ENCODE measurements around the gene SLC25A21.

SLC25A21 gene

DNA sequence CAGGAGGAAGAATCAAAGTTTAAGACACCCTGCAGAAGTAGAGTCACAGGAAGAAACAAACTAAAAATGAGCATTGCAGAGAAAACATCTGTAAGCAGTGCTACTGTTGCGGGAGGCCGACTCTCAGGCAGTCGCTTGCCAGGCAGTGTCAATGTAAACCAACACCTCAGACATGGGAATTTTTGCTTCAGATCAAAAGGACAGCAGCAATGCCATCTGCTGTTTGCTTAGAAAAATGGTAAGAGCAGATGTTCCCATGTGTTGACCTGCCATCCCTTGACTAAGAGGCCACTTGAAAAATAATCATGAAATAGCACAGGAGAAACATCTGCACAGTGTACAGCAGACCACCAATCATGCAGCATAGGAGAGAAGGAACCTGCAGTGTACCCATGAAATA, 196.6 kb downstream of the SLC25A21 start:
- TF ChIP-seq, protein P1, sequence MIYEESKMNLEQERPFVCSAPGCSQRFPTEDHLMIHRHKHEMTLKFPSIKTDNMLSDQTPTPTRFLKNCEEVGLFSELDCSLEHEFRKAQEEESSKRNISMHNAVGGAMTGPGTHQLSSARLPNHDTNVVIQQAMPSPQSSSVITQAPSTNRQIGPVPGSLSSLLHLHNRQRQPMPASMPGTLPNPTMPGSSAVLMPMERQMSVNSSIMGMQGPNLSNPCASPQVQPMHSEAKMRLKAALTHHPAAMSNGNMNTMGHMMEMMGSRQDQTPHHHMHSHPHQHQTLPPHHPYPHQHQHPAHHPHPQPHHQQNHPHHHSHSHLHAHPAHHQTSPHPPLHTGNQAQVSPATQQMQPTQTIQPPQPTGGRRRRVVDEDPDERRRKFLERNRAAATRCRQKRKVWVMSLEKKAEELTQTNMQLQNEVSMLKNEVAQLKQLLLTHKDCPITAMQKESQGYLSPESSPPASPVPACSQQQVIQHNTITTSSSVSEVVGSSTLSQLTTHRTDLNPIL (CRISPR knock-in tag; IDR thresholded peaks at IDR 0.05; ENCODE audit: low read depth) = no peak
- no peak for TF ChIP-seq SNAI2 (CRISPR knock-in tag; IDR thresholded peaks at IDR 0.05)
- TF ChIP-seq, protein P2, sequence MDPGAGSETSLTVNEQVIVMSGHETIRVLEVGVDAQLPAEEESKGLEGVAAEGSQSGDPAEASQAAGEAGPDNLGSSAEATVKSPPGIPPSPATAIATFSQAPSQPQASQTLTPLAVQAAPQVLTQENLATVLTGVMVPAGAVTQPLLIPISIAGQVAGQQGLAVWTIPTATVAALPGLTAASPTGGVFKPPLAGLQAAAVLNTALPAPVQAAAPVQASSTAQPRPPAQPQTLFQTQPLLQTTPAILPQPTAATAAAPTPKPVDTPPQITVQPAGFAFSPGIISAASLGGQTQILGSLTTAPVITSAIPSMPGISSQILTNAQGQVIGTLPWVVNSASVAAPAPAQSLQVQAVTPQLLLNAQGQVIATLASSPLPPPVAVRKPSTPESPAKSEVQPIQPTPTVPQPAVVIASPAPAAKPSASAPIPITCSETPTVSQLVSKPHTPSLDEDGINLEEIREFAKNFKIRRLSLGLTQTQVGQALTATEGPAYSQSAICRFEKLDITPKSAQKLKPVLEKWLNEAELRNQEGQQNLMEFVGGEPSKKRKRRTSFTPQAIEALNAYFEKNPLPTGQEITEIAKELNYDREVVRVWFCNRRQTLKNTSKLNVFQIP (CRISPR knock-in tag; IDR thresholded peaks at IDR 0.05; ENCODE audit: borderline replicate concordance, low read depth) = no peak
- TF ChIP-seq ZNF70 (CRISPR knock-in tag; IDR thresholded peaks at IDR 0.05) = no peak
- TF ChIP-seq ZFP3 (CRISPR knock-in tag; IDR thresholded peaks at IDR 0.05) = no peak
- no peak for TF ChIP-seq PPARA (CRISPR knock-in tag; IDR thresholded peaks at IDR 0.05; ENCODE audit: borderline replicate concordance)
- TF ChIP-seq ARNTL (CRISPR knock-in tag; IDR thresholded peaks at IDR 0.05; ENCODE audit: borderline replicate concordance, low read depth) = no peak
- TF ChIP-seq ZNF8 (CRISPR knock-in tag; IDR thresholded peaks at IDR 0.05) = no peak
- TF ChIP-seq TCF4 (CRISPR knock-in tag; IDR thresholded peaks at IDR 0.05; ENCODE audit: borderline replicate concordance) = no peak
- TF ChIP-seq, protein P3, sequence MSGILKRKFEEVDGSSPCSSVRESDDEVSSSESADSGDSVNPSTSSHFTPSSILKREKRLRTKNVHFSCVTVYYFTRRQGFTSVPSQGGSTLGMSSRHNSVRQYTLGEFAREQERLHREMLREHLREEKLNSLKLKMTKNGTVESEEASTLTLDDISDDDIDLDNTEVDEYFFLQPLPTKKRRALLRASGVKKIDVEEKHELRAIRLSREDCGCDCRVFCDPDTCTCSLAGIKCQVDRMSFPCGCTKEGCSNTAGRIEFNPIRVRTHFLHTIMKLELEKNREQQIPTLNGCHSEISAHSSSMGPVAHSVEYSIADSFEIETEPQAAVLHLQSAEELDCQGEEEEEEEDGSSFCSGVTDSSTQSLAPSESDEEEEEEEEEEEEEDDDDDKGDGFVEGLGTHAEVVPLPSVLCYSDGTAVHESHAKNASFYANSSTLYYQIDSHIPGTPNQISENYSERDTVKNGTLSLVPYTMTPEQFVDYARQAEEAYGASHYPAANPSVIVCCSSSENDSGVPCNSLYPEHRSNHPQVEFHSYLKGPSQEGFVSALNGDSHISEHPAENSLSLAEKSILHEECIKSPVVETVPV (CRISPR knock-in tag; IDR thresholded peaks at IDR 0.05) = no peak
- ATAC-seq = no peak

DNA sequence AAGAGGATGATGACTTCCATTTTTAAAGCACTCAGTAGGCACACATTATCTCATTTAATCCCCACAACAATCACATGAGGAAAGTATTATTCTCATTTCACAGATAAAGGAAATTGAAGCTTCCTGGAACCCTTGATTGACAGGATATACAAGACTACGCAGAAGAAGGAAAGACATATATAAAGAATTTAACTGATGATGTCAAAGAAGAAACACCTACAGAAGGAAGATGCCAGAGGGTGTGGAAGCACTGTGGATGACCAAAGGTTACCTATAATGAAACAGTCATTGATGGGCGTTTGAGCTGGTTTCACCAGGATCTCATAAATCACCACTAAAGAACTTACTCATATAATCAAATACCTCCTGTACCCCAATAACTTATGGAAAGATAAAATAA, 197.4 kb downstream of the SLC25A21 start:
- ATAC-seq = no peak
- TF ChIP-seq, protein P4, sequence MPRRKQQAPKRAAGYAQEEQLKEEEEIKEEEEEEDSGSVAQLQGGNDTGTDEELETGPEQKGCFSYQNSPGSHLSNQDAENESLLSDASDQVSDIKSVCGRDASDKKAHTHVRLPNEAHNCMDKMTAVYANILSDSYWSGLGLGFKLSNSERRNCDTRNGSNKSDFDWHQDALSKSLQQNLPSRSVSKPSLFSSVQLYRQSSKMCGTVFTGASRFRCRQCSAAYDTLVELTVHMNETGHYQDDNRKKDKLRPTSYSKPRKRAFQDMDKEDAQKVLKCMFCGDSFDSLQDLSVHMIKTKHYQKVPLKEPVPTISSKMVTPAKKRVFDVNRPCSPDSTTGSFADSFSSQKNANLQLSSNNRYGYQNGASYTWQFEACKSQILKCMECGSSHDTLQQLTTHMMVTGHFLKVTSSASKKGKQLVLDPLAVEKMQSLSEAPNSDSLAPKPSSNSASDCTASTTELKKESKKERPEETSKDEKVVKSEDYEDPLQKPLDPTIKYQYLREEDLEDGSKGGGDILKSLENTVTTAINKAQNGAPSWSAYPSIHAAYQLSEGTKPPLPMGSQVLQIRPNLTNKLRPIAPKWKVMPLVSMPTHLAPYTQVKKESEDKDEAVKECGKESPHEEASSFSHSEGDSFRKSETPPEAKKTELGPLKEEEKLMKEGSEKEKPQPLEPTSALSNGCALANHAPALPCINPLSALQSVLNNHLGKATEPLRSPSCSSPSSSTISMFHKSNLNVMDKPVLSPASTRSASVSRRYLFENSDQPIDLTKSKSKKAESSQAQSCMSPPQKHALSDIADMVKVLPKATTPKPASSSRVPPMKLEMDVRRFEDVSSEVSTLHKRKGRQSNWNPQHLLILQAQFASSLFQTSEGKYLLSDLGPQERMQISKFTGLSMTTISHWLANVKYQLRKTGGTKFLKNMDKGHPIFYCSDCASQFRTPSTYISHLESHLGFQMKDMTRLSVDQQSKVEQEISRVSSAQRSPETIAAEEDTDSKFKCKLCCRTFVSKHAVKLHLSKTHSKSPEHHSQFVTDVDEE (CRISPR knock-in tag; IDR thresholded peaks at IDR 0.05) = no peak
- no peak for TF ChIP-seq ARNTL (CRISPR knock-in tag; IDR thresholded peaks at IDR 0.05; ENCODE audit: borderline replicate concordance, low read depth)
- TF ChIP-seq, protein P3 (CRISPR knock-in tag; IDR thresholded peaks at IDR 0.05) = no peak
- TF ChIP-seq TCF4 (CRISPR knock-in tag; IDR thresholded peaks at IDR 0.05; ENCODE audit: borderline replicate concordance) = no peak
- TF ChIP-seq CSDC2 (CRISPR knock-in tag; IDR thresholded peaks at IDR 0.05) = no peak
- TF ChIP-seq SNAI2 (CRISPR knock-in tag; IDR thresholded peaks at IDR 0.05) = no peak
- TF ChIP-seq GLIS3 (CRISPR knock-in tag; IDR thresholded peaks at IDR 0.05) = no peak
- TF ChIP-seq ZNF8 (CRISPR knock-in tag; IDR thresholded peaks at IDR 0.05) = no peak
- no peak for TF ChIP-seq OSR1 (CRISPR knock-in tag; IDR thresholded peaks at IDR 0.05)

DNA sequence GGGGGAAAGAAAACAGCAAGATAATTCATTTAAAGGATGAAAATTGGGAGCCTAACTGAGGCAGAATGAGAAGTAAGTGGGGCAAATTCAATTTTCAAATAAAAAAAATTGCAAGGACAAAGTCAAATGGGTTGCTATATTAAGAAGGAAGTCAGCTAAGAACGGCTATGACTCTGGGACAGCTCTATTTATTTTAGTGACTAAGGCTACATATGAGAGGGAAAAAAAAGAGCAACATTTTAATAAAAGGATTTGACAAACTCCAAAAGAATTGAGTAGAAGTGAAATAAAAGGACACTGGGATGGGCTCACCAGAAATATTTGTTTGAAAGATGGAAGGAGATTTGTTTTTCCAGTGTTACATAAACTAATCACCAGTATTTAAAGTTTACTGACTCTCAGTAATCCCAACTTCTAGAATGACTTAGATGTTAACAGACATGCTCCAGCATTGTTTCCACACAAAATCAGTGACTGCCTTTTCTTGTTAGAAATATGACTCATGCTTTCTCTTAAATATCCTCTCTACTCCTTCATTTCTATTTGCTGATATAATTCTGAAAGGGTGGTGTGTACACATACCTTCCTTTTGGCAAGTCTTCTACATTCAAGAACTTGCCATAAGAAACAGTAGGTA, 198.5 kb downstream of the SLC25A21 start:
- no peak for ATAC-seq
- TF ChIP-seq OSR1 (CRISPR knock-in tag; IDR thresholded peaks at IDR 0.05) (no peak), CSDC2 (CRISPR knock-in tag; IDR thresholded peaks at IDR 0.05) (no peak), BACH2 (CRISPR knock-in tag; IDR thresholded peaks at IDR 0.05; ENCODE audit: borderline replicate concordance) (no peak), ZNF8 (CRISPR knock-in tag; IDR thresholded peaks at IDR 0.05) (no peak), PPARA (CRISPR knock-in tag; IDR thresholded peaks at IDR 0.05; ENCODE audit: borderline replicate concordance) (no peak), GLIS3 (CRISPR knock-in tag; IDR thresholded peaks at IDR 0.05) (no peak), ZNF70 (CRISPR knock-in tag; IDR thresholded peaks at IDR 0.05) (no peak), RARB (CRISPR knock-in tag; IDR thresholded peaks at IDR 0.05) (no peak), ZNF565 (CRISPR knock-in tag; conservative IDR thresholded peaks at IDR 0.05; ENCODE audit: low read depth) (no peak), ZFP3 (CRISPR knock-in tag; IDR thresholded peaks at IDR 0.05) (no peak), TOX (CRISPR knock-in tag; IDR thresholded peaks at IDR 0.05; ENCODE audit: borderline replicate concordance) (no peak)
- TF ChIP-seq, protein P4 (CRISPR knock-in tag; IDR thresholded peaks at IDR 0.05) = no peak
- TF ChIP-seq, protein P1 (CRISPR knock-in tag; IDR thresholded peaks at IDR 0.05; ENCODE audit: low read depth) = no peak
- TF ChIP-seq, protein P3 (CRISPR knock-in tag; IDR thresholded peaks at IDR 0.05) = no peak
